Measurements from ENCODE around the gene JUND. TPM values are rescaled to one million over a fixed set of nuclear protein-coding genes. Genes with fewer than 3 reads are reported as not detected.

Gene JUND
- total RNA-seq, 1 experiment from 2014 or later, result 44.9 TPM

DNA sequence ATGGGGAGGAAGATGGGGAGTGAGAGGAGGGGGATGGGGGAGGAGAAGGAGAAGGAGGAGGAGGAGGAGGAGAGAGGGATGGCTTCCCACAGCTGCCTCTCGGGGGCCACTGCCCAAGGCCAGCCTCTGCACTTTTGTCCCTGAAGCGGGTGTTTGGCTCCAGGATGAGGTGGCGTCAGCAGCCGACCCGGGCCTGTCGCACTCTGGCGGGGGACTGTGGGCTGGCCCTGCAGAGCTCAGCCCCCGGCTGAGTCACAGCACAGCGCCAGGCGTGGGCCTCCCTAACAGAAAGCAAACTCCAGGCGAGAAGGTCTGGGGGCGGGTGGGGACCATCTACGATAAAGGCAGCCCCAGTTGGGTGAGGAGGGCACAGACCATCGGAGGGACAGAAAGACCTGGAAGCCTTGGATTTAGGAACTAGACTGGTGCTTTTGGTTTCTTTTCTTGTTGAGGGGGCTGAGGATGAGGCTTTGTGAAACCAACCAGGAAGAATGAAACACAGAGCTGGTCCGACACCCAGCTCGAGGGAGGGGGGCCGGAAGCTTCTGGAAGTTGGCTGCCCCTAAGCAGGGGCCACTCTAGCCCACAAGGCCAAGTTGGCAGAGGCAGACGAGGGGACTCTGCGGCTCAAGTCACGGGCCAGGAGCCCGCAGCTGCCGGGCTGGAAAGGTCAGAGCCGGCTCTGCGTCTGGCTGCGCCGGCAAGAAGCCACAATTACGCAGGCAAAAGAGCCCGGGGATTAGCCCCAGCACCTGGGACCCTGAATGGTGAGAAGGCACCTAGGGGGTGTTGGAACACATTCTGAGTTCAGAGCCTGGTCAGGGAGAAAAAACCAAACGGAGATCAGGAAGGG is 23.3 kb upstream of the JUND start:
- peaks cover 20% of the 10 kb centered on the region for H3K36me3 Mint-ChIP-seq (ENCODE audit: insufficient read depth, unreplicated experiment)

DNA sequence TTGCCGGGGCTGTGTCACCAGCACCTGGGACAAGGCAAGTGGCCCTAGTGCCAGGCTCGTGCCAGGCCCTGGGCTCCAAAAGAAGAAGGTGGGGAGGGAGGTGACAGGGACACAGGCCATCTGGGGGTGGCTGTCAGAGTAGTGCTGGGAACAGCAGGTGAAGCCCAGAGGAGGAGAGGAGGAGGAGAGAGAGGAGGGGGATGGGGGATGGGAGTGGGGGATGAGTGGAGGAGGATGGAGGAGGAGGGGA is 22.7 kb upstream of the JUND start:
- Mint-ChIP-seq H3K9me3 (ENCODE audit: low read depth, unreplicated experiment) (no peaks in the 10 kb centered on the region), H3K36me3 (ENCODE audit: insufficient read depth, unreplicated experiment) (peaks cover 20% of the 10 kb centered on the region), H3K4me3 (ENCODE audit: low read depth, unreplicated experiment) (peak overlapping the region; percentile 49), H3K4me1 (ENCODE audit: low read depth, unreplicated experiment) (peaks cover 10% of the 10 kb centered on the region), H3K27me3 (ENCODE audit: unreplicated experiment) (no peaks in the 10 kb centered on the region), H3K27ac (ENCODE audit: unreplicated experiment) (no peak overlapping the region)
- no peak for DNase-seq
- CTCF ChIA-PET, result interaction anchor here (0.8 to 1.7 kb wide), 4 partner anchors 18 to 829 kb away, joined by 3 to 11 read pairs (median 6); partner anchors contain the start of gene LSM4
- intact Hi-C loops (cut with micrococcal nuclease; ENCODE audit: unreplicated experiment), result no loop called here
- TF ChIP-seq, protein P1, sequence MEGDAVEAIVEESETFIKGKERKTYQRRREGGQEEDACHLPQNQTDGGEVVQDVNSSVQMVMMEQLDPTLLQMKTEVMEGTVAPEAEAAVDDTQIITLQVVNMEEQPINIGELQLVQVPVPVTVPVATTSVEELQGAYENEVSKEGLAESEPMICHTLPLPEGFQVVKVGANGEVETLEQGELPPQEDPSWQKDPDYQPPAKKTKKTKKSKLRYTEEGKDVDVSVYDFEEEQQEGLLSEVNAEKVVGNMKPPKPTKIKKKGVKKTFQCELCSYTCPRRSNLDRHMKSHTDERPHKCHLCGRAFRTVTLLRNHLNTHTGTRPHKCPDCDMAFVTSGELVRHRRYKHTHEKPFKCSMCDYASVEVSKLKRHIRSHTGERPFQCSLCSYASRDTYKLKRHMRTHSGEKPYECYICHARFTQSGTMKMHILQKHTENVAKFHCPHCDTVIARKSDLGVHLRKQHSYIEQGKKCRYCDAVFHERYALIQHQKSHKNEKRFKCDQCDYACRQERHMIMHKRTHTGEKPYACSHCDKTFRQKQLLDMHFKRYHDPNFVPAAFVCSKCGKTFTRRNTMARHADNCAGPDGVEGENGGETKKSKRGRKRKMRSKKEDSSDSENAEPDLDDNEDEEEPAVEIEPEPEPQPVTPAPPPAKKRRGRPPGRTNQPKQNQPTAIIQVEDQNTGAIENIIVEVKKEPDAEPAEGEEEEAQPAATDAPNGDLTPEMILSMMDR (IDR thresholded peaks at IDR 0.05; ENCODE audit: unreplicated experiment), result no peak
- no TSS peak for BruUV-seq (replicated peaks)

More for the DNA sequence above, 23.3 kb upstream of the JUND start:
- TF ChIP-seq, protein P1 (IDR thresholded peaks at IDR 0.05; ENCODE audit: unreplicated experiment), result no peak
- peak overlapping the region; percentile 82 for H3K27ac Mint-ChIP-seq (ENCODE audit: unreplicated experiment)
- intact Hi-C loops (cut with micrococcal nuclease; ENCODE audit: unreplicated experiment), result no loop called here
- BruUV-seq (replicated peaks), result TSS peak; percentile 96
- CTCF ChIA-PET, result interaction anchor here (0.6 to 1.7 kb wide), 8 partner anchors 12 to 829 kb away, joined by 3 to 11 read pairs (median 4); partner anchors contain the start of gene LSM4
- DNase-seq, result peak; percentile 64
- H3K4me1 Mint-ChIP-seq (ENCODE audit: low read depth, unreplicated experiment), result peaks cover 10% of the 10 kb centered on the region
- H3K27me3 Mint-ChIP-seq (ENCODE audit: unreplicated experiment), result no peaks in the 10 kb centered on the region
- H3K9me3 Mint-ChIP-seq (ENCODE audit: low read depth, unreplicated experiment), result no peaks in the 10 kb centered on the region
- H3K4me3 Mint-ChIP-seq (ENCODE audit: low read depth, unreplicated experiment), result peak overlapping the region; percentile 49

- intact Hi-C loops (cut with micrococcal nuclease; ENCODE audit: unreplicated experiment), result no loop called here
- H3K4me1 Mint-ChIP-seq (ENCODE audit: low read depth, unreplicated experiment), result peaks cover 10% of the 10 kb centered on the region
- no peaks in the 10 kb centered on the region for H3K27me3 Mint-ChIP-seq (ENCODE audit: unreplicated experiment)
- CTCF ChIA-PET, result no interaction called here
- peaks cover 20% of the 10 kb centered on the region for H3K36me3 Mint-ChIP-seq (ENCODE audit: insufficient read depth, unreplicated experiment)
- TF ChIP-seq, protein P1 (IDR thresholded peaks at IDR 0.05; ENCODE audit: unreplicated experiment), result no peak
- no peak for DNase-seq
- H3K9me3 Mint-ChIP-seq (ENCODE audit: low read depth, unreplicated experiment), result no peaks in the 10 kb centered on the region
- H3K27ac Mint-ChIP-seq (ENCODE audit: unreplicated experiment), result no peak overlapping the region
- no peak overlapping the region for H3K4me3 Mint-ChIP-seq (ENCODE audit: low read depth, unreplicated experiment)
- no TSS peak for BruUV-seq (replicated peaks)
Measured at GRCh38 chr19:18301718-18302111, 20.3 kb upstream of the JUND start.

DNA sequence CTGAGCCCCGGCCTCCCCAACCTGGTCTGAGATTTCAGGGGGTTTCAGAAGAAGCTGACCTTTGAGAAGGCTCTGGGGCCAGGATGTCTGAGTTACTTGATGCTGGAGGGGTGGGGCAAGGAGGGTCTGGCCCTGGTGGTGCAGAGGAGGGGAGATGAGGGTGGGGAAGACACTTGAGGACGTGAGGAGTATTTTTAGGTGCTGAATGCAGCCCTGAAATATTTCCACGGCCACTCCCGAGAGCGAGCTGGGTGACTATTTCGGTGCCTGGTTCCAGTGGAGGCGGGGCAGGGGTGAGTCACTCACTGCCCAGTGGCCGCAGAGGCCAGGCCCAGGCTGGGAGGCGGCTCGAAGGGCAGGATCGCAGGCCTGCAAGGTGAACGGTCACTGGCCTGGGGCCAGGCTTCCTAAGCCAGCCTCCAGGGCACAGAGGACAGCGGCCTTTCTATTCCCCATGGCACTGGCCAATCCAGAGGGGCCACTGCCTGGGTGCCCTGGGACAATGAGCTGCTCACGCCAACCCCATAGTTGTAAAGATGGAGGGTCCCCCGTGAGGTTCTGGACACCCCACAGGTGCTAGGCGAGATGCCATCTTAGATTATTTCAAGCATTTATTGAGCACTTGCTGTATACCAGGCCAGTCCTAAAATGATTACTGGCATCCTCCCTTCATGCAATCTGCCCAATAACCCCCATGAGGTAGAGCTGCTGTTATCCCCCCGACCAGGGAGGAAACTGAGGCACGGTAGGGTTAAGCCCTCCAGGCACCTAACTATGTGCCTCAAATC is 19.7 kb upstream of the JUND start:
- CTCF ChIA-PET, result no interaction called here
- H3K27me3 Mint-ChIP-seq (ENCODE audit: unreplicated experiment), result no peaks in the 10 kb centered on the region
- peak; percentile 67 for DNase-seq
- H3K27ac Mint-ChIP-seq (ENCODE audit: unreplicated experiment), result no peak overlapping the region
- TF ChIP-seq, protein P1 (IDR thresholded peaks at IDR 0.05; ENCODE audit: unreplicated experiment), result no peak
- H3K4me1 Mint-ChIP-seq (ENCODE audit: low read depth, unreplicated experiment), result peaks cover 10% of the 10 kb centered on the region
- H3K36me3 Mint-ChIP-seq (ENCODE audit: insufficient read depth, unreplicated experiment), result peaks cover 20% of the 10 kb centered on the region
- H3K4me3 Mint-ChIP-seq (ENCODE audit: low read depth, unreplicated experiment), result no peak overlapping the region
- BruUV-seq (replicated peaks), result no TSS peak
- intact Hi-C loops (cut with micrococcal nuclease; ENCODE audit: unreplicated experiment), result no loop called here
- no peaks in the 10 kb centered on the region for H3K9me3 Mint-ChIP-seq (ENCODE audit: low read depth, unreplicated experiment)

All from Calu3 (cell line).